ENCODE results near the gene CYB561D2.

DNA sequence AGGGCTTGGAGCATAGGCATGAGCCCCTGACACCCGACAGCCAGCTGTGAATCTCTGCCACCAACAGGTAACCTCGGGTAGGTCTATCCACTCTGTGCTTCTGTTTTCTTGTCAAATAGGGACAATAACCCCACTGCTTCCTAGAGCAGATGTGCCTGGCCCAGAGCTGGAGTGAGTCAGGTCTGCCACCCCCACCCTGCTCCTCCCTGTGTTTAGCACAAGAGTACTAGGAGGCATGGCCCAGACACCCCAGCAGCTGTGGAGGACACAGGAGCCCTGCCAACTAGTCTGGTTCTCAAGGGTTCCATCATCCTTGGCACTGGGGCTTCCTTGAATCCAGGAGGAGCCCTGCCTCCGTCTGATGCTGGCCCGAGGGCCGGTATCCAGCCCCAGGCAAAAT is 42.4 kb downstream of the CYB561D2 start:
- TF ChIP-seq, protein P1, sequence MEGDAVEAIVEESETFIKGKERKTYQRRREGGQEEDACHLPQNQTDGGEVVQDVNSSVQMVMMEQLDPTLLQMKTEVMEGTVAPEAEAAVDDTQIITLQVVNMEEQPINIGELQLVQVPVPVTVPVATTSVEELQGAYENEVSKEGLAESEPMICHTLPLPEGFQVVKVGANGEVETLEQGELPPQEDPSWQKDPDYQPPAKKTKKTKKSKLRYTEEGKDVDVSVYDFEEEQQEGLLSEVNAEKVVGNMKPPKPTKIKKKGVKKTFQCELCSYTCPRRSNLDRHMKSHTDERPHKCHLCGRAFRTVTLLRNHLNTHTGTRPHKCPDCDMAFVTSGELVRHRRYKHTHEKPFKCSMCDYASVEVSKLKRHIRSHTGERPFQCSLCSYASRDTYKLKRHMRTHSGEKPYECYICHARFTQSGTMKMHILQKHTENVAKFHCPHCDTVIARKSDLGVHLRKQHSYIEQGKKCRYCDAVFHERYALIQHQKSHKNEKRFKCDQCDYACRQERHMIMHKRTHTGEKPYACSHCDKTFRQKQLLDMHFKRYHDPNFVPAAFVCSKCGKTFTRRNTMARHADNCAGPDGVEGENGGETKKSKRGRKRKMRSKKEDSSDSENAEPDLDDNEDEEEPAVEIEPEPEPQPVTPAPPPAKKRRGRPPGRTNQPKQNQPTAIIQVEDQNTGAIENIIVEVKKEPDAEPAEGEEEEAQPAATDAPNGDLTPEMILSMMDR (IDR thresholded peaks at IDR 0.05): no peak
- TF ChIP-seq POLR2A (IDR thresholded peaks at IDR 0.05) (no peak), POLR2AphosphoS5 (IDR thresholded peaks at IDR 0.05; ENCODE audit: insufficient read depth in 1 of 2, low read depth in 1 of 2) (no peak)

Measured in vagina (tissue), 2 donors.